ENCODE data around the gene HPCAL4. TPM values are rescaled to one million over a fixed set of nuclear protein-coding genes. Genes with fewer than 3 reads are reported as not detected.

The HPCAL4 gene
- total and polyA plus RNA-seq, 9 of the 15 experiments (the other 6 are each of a cell fraction or from before 2014, with no cell fraction given) = 0.01 to 0.04 (median 0.04) TPM; not detected in 4

DNA sequence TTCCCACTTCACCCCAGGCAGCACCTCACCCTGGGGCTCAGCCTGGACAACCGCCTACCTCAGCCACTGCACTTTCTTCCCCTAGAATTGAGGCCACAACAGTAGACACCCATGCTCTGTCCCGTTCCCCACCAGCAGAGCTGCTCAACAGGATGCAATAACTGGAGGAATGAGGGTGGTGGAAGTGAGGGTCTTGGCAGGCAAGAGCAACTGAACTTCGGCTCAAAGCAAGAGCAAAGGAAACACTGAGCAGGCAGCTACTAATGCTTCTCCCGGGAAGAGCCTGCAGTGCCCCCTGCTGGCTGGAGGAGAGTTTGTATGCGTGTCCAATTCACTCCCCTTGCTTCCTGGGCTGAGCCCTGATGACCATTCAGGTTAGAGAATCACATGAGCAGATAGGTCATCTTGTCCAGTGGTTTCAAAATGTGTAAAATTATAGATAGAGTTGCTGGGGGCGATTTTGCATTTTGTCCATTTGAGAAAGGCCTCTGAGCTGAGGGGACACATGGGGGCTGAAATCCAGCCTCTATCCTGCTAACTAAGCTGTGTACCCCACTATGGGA, 33.2 kb downstream of the HPCAL4 start (continued):
- TF ChIP-seq, protein P1, sequence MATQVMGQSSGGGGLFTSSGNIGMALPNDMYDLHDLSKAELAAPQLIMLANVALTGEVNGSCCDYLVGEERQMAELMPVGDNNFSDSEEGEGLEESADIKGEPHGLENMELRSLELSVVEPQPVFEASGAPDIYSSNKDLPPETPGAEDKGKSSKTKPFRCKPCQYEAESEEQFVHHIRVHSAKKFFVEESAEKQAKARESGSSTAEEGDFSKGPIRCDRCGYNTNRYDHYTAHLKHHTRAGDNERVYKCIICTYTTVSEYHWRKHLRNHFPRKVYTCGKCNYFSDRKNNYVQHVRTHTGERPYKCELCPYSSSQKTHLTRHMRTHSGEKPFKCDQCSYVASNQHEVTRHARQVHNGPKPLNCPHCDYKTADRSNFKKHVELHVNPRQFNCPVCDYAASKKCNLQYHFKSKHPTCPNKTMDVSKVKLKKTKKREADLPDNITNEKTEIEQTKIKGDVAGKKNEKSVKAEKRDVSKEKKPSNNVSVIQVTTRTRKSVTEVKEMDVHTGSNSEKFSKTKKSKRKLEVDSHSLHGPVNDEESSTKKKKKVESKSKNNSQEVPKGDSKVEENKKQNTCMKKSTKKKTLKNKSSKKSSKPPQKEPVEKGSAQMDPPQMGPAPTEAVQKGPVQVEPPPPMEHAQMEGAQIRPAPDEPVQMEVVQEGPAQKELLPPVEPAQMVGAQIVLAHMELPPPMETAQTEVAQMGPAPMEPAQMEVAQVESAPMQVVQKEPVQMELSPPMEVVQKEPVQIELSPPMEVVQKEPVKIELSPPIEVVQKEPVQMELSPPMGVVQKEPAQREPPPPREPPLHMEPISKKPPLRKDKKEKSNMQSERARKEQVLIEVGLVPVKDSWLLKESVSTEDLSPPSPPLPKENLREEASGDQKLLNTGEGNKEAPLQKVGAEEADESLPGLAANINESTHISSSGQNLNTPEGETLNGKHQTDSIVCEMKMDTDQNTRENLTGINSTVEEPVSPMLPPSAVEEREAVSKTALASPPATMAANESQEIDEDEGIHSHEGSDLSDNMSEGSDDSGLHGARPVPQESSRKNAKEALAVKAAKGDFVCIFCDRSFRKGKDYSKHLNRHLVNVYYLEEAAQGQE (IDR thresholded peaks at IDR 0.05; ENCODE audit: borderline replicate concordance) = peak; percentile 58; the same call in 1 of the 2 replicates
- TF ChIP-seq, protein P1 (CRISPR knock-in tag; IDR thresholded peaks at IDR 0.05; ENCODE audit: low read depth) = no peak
- TF ChIP-seq DNMT1 (IDR thresholded peaks at IDR 0.05) = no peak
- TF ChIP-seq NFE2L1 (tag; IDR thresholded peaks at IDR 0.05; ENCODE audit: borderline replicate concordance, low read depth) = no peak
- TF ChIP-seq ASH1L (IDR thresholded peaks at IDR 0.05; ENCODE audit: borderline replicate concordance, low read depth, partially characterized antibody) = no peak
- TF ChIP-seq ETS2 (tag; IDR thresholded peaks at IDR 0.05; ENCODE audit: borderline replicate concordance, poor library complexity, severe bottlenecking) = no peak
- TF ChIP-seq, protein P2, sequence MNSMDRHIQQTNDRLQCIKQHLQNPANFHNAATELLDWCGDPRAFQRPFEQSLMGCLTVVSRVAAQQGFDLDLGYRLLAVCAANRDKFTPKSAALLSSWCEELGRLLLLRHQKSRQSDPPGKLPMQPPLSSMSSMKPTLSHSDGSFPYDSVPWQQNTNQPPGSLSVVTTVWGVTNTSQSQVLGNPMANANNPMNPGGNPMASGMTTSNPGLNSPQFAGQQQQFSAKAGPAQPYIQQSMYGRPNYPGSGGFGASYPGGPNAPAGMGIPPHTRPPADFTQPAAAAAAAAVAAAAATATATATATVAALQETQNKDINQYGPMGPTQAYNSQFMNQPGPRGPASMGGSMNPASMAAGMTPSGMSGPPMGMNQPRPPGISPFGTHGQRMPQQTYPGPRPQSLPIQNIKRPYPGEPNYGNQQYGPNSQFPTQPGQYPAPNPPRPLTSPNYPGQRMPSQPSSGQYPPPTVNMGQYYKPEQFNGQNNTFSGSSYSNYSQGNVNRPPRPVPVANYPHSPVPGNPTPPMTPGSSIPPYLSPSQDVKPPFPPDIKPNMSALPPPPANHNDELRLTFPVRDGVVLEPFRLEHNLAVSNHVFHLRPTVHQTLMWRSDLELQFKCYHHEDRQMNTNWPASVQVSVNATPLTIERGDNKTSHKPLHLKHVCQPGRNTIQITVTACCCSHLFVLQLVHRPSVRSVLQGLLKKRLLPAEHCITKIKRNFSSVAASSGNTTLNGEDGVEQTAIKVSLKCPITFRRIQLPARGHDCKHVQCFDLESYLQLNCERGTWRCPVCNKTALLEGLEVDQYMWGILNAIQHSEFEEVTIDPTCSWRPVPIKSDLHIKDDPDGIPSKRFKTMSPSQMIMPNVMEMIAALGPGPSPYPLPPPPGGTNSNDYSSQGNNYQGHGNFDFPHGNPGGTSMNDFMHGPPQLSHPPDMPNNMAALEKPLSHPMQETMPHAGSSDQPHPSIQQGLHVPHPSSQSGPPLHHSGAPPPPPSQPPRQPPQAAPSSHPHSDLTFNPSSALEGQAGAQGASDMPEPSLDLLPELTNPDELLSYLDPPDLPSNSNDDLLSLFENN (IDR thresholded peaks at IDR 0.05; ENCODE audit: low read depth in 2 of 2, low read length in 2 of 2) = peak in 1 of 2 experiments; percentile 13; a peak in 1 of 4 replicates
- no peak for TF ChIP-seq HNRNPL (IDR thresholded peaks at IDR 0.05; ENCODE audit: low read depth, low read length)
- TF ChIP-seq ADNP (tag; IDR thresholded peaks at IDR 0.05) = no peak
- no peak for TF ChIP-seq STAT5A (IDR thresholded peaks at IDR 0.05; ENCODE audit: borderline replicate concordance, low read length)
- TF ChIP-seq, protein P3, sequence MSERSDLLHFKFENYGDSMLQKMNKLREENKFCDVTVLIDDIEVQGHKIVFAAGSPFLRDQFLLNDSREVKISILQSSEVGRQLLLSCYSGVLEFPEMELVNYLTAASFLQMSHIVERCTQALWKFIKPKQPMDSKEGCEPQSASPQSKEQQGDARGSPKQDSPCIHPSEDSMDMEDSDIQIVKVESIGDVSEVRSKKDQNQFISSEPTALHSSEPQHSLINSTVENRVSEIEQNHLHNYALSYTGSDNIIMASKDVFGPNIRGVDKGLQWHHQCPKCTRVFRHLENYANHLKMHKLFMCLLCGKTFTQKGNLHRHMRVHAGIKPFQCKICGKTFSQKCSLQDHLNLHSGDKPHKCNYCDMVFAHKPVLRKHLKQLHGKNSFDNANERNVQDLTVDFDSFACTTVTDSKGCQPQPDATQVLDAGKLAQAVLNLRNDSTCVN (CRISPR knock-in tag; IDR thresholded peaks at IDR 0.05) = peak; percentile 62; the same call in 1 of the 2 replicates
- TF ChIP-seq MEF2D (tag; conservative IDR thresholded peaks at IDR 0.05; ENCODE audit: low read depth) = 0 out of 2 replicates have a peak, but pooled peaks have one; percentile 20
- TF ChIP-seq ARNT (IDR thresholded peaks at IDR 0.05) = no peak; a peak in 1 of 4 replicates
- TF ChIP-seq THRAP3 (IDR thresholded peaks at IDR 0.05; ENCODE audit: borderline replicate concordance) = no peak
- TF ChIP-seq OTX1 (CRISPR knock-in tag; IDR thresholded peaks at IDR 0.05) = 0 out of 2 replicates have a peak, but pooled peaks have one; percentile 61
